BJ (cell line): ENCODE data around the gene STX12. TPM values are rescaled to one million over a fixed set of nuclear protein-coding genes. Genes with fewer than 3 reads are reported as not detected.

Experiments
- CTCF ChIA-PET: fragments of 350-600 bp; formaldehyde crosslinking; extraction: SDS; loops from one replicate; lab custom pipeline; 2021; ENCODE audit warnings: antibody characterized with exemption, inconsistent platforms; lab: Yijun Ruan, JAX
- POLR2A ChIA-PET: fragments of 300-600 bp; sonication (Branson Sonifier 250); formaldehyde crosslinking; extraction: SDS; loops from one replicate; lab custom pipeline; 2021; ENCODE audit warnings: antibody characterized with exemption; lab: Charles Lee
- DNase-seq: peaks from one replicate; pipeline ENCODE4 v3.0.0-alpha.2; 2011; ENCODE audit warnings: low read depth
- H3K27me3 ChIP-seq: 2 replicates; pipeline ENCODE4 v1.6.0; 2011; ENCODE audit warnings: low read length; ENCODE audit not compliant: control insufficient read depth, insufficient read depth
- H3K36me3 ChIP-seq: 2 replicates; pipeline ENCODE4 v1.5.1; 2011; ENCODE audit warnings: low read length; ENCODE audit not compliant: control insufficient read depth, insufficient read depth
- H3K4me3 ChIP-seq: 2 replicates; pipeline ENCODE4 v1.5.1; 2011; ENCODE audit warnings: low read depth, mild to moderate bottlenecking, control low read depth, low read length
- polyA plus RNA-seq: library from polyadenylated mRNA; depleted of rRNA; stranded (reverse); fragments of >200 nt; gene quantifications from 2 replicates; pipeline ENCODE4 v1.2.3, GENCODE V29; 2011
- TF ChIP-seq, protein P1 (sequence below): IDR thresholded peaks from 2 replicates; pipeline ENCODE4 v1.5.1; 2011; ENCODE audit warnings: low read depth, mild to moderate bottlenecking, control low read depth, inconsistent platforms, low read length, moderate library complexity; ENCODE audit not compliant: insufficient read depth

Gene STX12
- polyA plus RNA-seq, 1 experiment = 31.2 TPM

DNA sequence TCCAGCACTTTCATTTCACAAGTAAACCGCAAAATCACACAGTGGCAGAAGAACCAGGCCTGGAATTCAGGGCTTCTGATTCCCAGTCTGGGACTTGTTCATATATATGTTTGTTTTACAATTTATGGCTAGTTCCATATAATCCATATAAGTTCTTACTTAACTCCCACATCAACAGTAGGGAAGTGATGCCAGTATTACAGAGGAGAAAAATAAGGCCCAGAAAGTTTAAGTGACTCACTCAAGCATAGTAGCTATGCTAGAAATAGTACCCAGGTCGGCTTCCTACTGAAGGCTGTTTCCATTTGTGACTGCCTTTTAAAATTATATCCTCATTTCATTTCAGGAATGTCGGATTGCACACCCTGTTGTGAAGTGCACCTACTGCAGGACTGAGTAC, 45.9 kb upstream of the STX12 start:
- ChIA-PET CTCF (interaction anchor here (3.3 kb wide), 1 partner anchor 58 kb away, joined by 12 read pairs; no protein-coding TSS in a partner anchor), POLR2A (no interaction called here)
- no peaks in the 10 kb centered on the region; the same call in 1 of the 2 replicates for H3K36me3 ChIP-seq
- H3K4me3 ChIP-seq = no peak overlapping the region; the same call in 1 of the 2 replicates
- no peak for DNase-seq
- H3K27me3 ChIP-seq = no peaks in the 10 kb centered on the region
- TF ChIP-seq, protein P1, sequence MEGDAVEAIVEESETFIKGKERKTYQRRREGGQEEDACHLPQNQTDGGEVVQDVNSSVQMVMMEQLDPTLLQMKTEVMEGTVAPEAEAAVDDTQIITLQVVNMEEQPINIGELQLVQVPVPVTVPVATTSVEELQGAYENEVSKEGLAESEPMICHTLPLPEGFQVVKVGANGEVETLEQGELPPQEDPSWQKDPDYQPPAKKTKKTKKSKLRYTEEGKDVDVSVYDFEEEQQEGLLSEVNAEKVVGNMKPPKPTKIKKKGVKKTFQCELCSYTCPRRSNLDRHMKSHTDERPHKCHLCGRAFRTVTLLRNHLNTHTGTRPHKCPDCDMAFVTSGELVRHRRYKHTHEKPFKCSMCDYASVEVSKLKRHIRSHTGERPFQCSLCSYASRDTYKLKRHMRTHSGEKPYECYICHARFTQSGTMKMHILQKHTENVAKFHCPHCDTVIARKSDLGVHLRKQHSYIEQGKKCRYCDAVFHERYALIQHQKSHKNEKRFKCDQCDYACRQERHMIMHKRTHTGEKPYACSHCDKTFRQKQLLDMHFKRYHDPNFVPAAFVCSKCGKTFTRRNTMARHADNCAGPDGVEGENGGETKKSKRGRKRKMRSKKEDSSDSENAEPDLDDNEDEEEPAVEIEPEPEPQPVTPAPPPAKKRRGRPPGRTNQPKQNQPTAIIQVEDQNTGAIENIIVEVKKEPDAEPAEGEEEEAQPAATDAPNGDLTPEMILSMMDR = no peak

DNA sequence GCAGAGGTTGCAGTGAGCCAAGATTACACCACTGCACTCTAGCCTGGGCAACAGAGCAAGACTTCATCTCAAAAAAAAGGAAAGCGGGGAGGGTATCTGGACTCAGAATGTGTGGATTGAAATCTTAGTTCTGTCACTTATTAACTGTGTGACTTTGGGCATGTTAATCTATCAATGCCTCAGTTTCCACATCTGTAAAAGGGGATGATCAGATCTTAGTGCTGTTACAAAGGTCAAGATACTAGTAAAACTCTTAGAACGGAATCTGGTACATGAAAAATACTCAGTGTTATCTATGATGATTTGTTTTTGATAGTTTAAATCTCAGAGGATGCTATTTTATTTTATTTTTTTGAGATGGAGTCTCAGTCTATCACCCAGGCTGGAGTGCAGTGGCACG, 36.8 kb upstream of the STX12 start:
- Histone ChIP-seq H3K27me3 (no peaks in the 10 kb centered on the region), H3K4me3 (no peak overlapping the region), H3K36me3 (peaks cover 3% of the 10 kb centered on the region)
- no peak for DNase-seq
- ChIA-PET POLR2A (no interaction called here), CTCF (interaction anchor here (1.6 kb wide), 1 partner anchor 9 kb away, joined by 3 read pairs; no protein-coding TSS in a partner anchor)
- TF ChIP-seq, protein P1 = no peak

DNA sequence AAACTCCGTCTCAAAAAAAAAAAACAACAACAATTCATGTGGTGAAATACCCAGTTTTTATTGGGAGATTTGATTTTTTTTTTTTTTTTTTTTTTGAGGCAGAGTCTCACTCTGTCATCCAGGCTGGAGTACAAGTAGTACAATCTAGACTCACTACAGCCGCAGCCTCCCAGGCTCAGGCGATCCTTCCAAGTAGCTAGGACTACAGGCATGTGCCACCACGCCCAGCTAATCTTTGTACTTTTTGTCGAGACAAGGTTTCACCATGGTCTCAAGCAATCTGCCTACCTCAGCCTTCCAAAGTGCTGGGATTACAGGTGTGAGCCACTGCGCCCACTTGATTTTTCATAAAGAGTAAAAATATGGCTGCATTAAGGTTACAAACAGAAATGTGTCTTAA, 31.9 kb upstream of the STX12 start:
- POLR2A ChIA-PET = interaction anchor here (0.6 kb wide), 1 partner anchor 16 kb away, joined by 21 read pairs; no protein-coding TSS in a partner anchor

DNA sequence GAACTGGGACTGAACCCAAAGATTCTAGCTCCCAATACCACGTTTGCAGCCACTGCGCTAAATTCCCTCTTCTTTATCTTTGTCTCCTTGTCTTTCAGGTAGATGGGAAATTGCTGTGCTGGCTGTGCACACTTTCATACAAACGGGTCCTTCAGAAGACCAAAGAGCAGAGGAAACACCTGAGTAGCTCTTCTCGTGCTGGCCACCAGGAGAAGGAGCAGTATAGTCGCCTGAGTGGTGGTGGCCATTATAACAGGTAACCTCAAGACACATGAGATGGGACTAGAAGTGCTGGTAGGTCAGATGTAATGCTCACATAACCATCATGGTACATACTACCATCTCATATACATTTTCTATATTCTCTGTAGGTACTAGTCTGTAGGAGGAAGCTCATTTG, 28.5 kb upstream of the STX12 start:
- ChIA-PET POLR2A (no interaction called here), CTCF (interaction anchor here (1.1 kb wide), 2 partner anchors 8 to 75 kb away, joined by 3 read pairs; no protein-coding TSS in a partner anchor)
- Histone ChIP-seq H3K36me3 (0 out of 2 replicates have a peak, but pooled peaks cover 2% of the 10 kb centered on the region), H3K27me3 (no peaks in the 10 kb centered on the region), H3K4me3 (no peak overlapping the region)
- TF ChIP-seq, protein P1 = no peak
- DNase-seq = no peak

More for the DNA sequence above, 31.9 kb upstream of the STX12 start:
- no peak for DNase-seq
- TF ChIP-seq, protein P1 = no peak
- Histone ChIP-seq H3K27me3 (no peaks in the 10 kb centered on the region), H3K4me3 (no peak overlapping the region), H3K36me3 (peaks cover 2% of the 10 kb centered on the region; the same call in 1 of the 2 replicates)
- CTCF ChIA-PET = interaction anchor here (2.0 kb wide), 1 partner anchor 72 kb away, joined by 6 read pairs; no protein-coding TSS in a partner anchor

DNA sequence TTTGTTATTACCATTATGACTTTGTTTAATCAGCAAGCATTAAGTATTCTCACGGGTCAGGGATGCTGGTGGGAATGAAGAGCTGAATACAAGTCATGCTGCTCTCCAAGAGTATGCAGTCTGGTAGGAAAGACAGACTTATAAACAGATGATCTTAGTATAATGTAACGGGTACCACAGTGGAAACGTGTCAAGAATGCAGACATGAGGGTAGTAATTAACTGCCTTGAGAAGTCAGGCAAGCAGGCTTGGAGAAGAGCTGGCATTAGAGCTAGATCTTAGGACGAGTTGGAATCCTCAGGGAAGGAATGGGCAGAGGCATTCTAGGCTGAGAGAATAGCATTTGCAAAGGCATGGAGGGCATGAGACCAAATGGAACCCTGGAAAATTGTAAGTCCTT, 27.6 kb upstream of the STX12 start:
- TF ChIP-seq, protein P1 = no peak
- 0 out of 2 replicates have a peak, but pooled peaks cover 2% of the 10 kb centered on the region for H3K36me3 ChIP-seq
- CTCF ChIA-PET = interaction anchor here (0.6 to 1.6 kb wide), 4 partner anchors 9 to 76 kb away, joined by 3 to 5 read pairs (median 3); no protein-coding TSS in a partner anchor
- no peak overlapping the region for H3K4me3 ChIP-seq
- POLR2A ChIA-PET = no interaction called here
- no peaks in the 10 kb centered on the region for H3K27me3 ChIP-seq
- no peak for DNase-seq
